ENCODE measurements around the gene ANKRD36.
"Not testable (repeated sequence)": the region's sequence is repeated elsewhere in the genome, so short reads cannot be mapped to it uniquely, and the experiment has no call there.

The ANKRD36 gene

GRCh38 chr2:97276232-97276798, 163.4 kb downstream of the ANKRD36 start:
- in situ Hi-C loops (cut with HindIII; ENCODE audit: low sequenced_read_pairs), result not testable (repeated sequence)

GRCh38 chr2:97285187-97285586, 172.2 kb downstream of the ANKRD36 start:
- in situ Hi-C loops (cut with HindIII; ENCODE audit: low sequenced_read_pairs), result not testable (repeated sequence)

GRCh38 chr2:97293687-97294086, 180.7 kb downstream of the ANKRD36 start:
- in situ Hi-C loops (cut with HindIII; ENCODE audit: low sequenced_read_pairs), result not testable (repeated sequence)

Data from endothelial cell of hepatic sinusoid (primary cell).